Endometrial microvascular endothelial cells (primary cell): ENCODE measurements around the gene CHST15. TPM values are rescaled to one million over a fixed set of nuclear protein-coding genes. Genes with fewer than 3 reads are reported as not detected.
"Not testable (repeated sequence)": the region's sequence is repeated elsewhere in the genome, so short reads cannot be mapped to it uniquely, and the experiment has no call there.

Experiments used
- in situ Hi-C: cut with HindIII; loops from 2 replicates; pipeline ENCODE4 v1.10.0; 2017; ENCODE audit warnings: low sequenced_read_pairs, low pct_unique_long_range_greater_than_20kb; ENCODE audit errors: inconsistent ontology term
- total RNA-seq: library from RNA; depleted of rRNA; stranded (reverse); fragments of >200 nt; gene quantifications from one replicate; pipeline ENCODE4 v1.2.3, GENCODE V29; 2015; ENCODE audit errors: inconsistent ontology term

CHST15 gene
- total RNA-seq, 1 donor from 2014 or later = 6.9 TPM

DNA sequence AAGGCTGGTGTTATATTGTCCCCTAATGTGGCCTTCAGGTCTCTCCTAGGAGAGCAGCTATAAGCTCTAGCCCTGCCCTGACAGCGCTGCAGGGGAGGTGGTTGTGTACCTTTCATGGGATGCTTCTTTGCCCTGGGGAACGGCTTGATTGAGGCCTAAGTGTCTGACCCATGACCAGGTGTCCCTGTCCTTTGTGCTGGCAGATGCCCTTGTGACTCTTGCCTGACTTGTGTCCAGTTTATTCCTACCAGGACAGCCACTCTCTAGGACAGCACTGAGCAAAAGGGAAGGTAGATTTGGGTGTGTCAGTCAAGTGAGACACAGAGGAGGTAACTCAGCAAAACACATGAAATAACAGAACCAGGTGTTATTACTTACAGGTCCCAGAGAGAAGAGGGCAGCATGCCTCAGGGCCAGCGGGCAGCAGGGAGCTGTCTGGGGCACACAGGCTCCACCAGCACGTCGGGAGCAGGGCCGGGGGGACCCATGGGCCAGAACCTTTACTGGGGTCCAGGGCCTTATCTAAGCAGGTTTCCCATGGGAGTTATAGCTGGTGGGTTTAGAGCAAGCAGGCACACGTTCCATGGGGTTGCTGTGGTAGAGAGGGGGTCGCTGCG, 10.7 kb upstream of the CHST15 start:
- in situ Hi-C loops = no loop called here

DNA sequence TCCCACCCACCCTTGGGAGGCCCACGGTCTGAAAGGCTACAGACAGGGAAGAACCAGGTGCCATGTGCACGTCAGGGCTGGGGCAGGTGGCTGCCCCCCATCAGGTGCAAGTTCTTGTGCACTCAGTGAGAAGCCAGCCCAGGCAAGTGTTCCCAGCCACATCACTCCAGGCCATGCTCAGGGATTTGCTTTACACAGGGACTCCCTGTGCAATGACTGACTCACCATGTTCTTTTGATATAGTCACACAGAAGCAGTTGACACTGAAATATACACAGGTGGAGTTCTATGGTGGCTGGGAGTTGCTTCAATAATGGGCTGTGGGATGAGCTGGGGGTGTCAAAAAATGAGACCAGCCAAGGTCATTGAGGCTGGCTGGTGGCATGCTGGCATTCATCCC, 8.0 kb upstream of the CHST15 start:
- in situ Hi-C loops = no loop called here

DNA sequence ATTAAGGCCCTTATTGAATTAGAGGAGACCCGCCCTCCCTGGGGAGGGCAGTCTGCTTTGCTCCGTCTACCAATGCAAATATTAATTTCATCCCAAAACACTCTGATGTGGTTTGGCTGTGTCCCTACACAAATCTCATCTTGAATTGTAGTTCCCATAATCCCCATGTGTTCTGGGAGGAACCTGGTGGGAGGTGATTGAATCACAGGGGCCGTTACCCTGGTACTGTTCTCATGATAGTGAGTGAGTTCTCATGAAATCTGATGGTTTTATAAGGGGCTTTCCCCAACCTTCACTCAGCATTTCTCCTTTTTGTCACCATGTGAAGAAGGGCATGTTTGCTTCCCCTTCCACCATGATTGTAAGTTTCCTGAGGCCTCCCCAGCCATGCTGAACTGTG, 7.3 kb upstream of the CHST15 start:
- in situ Hi-C loops = not testable (repeated sequence)

DNA sequence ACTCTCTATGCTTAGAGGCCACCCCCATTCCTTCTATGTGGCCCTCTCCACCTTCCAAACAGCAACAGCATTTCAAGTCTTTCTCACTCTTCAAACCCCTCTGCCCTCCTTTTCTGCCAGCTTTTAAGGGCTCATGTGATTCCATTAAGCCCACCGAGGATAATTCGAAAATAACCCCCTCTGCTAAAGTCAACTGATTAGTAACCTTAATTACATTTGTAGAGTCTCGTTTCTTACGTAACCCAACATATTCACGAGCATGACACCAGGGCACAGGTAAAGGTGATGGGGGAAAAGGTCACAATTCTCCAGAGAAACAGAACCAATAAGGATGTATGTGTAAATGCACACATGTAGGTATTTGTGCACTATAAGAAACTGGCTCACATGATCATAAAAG, 6.7 kb upstream of the CHST15 start:
- in situ Hi-C loops = no loop called here

DNA sequence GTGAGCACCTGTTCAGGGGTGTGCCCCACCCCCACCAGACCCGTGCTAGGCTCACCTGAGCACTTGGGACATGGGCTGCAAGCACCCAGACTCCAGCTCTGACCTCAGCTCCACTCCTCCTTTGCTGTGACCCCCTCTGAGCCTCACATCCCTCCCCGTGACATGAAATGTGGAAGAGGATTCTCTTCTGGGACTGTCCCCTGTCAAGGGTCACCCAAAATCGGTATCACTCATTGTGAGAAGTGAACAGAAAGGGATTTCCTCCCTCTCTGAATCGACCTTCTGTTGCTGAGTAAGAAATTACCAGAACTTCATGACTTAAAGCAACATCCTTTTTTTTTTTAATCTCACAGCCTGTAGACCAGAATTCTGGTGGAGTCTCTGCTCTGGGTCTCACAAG, 6.2 kb upstream of the CHST15 start:
- in situ Hi-C loops = no loop called here

DNA sequence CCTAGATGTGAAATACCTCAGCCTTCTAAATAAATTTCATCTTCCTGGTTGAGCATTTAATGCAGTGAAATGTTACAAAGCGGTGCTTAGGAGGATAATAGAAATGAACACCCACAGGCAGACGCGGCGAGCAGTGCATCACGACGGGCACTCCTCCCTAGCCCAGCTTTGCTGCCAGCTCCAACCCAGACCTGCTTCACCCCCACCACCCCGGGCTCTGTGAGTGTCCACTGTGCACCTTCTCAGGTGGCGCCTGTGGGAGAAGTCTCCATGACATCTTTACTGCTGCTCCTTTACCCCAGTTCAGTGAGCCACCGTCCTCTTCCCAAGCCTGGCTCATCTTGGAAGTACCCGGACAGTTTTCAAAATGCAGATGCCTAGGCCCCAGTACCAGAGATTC, 5.2 kb upstream of the CHST15 start:
- in situ Hi-C loops = no loop called here

DNA sequence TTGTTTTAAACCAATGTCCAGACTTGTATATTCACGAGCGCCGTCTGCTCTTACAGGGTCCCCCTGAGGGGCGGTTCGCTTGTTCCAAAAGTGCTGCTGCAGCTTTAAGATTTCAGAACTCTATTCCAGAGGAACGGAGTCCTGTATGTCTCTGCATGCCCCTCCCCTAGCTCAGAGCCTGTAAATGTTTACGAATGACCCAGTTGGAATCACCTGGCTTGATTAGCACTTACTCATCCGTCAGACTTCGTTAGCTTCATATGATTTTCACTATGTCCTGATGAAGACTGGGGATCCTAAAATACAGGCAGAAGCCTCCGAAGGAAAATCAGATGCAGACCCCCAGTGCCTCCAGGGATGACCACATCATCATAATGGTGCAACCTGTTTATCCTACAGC, 4.5 kb upstream of the CHST15 start:
- in situ Hi-C loops = no loop called here

DNA sequence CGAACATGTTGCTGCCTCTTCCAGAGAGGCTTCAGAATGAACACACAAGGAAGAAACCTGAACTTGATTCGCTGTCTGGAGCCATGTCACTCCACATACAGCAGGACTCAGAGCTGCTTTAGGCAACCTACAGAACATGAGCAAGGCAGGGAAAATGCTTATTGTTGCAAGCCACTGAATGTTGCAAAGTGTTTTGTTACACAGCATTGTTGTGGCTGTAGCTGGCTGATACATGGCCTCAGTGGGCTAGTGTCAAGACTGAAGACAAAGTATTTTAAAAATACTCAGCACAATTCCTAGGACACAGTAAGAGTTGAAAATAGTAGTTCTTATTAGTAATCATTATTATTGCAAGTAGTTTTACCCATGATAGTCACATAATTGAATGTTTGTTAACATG, 3.1 kb upstream of the CHST15 start:
- in situ Hi-C loops = no loop called here

DNA sequence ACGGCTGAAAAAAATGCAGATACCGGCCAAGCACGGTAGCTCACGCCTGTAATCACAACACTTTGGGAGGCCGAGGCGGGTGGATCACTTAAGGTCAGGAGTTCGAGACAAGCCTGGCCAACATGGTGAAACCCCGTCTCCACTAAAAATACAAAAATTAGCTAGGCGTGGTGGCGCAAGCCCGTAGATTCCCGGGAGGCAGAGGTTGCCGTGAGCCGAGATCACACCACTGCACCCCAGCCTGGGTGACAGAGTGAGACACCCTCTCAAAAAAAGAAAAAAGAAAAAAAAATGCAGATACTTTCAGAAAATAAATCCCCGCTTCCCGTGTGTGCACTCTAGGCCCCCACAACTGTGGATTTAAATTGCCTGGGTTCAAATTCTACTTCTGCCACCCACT, 2.4 kb upstream of the CHST15 start:
- in situ Hi-C loops = not testable (repeated sequence)

DNA sequence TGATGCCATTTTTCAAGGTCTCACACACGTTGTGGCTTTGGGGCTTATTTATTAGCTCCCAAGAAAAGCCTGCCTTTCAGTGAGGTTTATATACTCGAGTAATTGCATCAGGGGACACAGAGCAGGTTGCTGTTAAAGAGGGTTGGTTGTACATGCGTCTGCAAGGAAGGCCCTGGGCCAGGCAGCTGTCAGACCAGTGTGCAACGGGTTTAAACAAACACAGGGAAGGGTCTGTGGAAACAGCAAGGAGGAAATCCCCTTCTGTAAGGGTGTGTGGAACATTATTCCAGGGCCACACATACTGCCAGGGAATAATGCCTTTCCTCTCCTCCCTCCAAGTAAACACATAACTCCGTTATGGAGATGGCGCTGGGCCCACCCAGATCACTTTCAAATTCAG, 1.7 kb upstream of the CHST15 start:
- in situ Hi-C loops = no loop called here

DNA sequence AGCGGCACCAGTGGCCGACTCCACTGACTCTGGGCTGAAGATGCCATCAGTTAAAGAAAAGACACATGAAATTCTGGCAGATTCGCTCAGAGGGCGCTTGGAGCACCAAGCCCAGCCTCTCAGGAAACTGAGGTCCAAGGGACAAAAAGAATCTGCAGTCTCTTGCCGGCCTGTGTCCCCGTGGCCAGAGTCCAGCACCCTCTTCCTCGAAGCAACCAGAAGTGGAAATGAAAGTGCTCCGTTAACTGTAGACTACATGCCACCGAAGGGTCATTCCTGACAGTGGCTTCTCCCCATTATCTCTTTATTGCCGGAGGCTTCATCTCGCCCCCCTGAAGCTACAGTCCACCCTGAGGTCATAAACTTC, 1.0 kb upstream of the CHST15 start:
- in situ Hi-C loops = no loop called here

DNA sequence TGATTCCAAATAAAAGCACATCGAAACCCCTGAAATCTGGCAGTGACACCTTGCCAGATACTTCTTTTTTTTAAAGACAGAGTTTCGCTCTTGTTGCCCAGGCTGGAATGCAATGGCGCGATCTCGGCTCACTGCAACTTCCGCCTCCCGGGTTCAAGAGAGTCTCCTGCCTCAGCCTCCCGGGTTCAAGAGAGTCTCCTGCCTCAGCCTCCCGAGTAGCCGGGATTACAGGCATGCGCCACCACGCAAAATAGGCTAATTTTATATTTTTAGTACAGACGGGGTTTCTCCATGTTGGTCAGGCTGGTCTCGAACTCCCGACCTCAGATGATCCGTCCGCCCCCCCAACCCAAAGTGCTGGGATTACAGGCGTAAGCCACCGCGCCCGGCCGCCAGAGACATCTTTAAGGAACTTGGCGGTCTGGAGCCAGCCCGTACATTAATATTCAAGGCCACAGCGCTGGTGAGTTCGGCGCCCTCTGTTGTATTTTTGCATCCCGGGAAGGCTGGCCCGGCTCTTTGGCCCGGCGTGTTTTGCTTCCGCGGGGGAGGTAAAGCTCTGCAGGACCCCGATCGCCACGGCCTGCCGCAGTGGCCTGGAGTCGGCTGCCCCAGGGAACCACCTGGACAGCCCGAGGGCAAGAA, 498 bp upstream of the CHST15 start:
- in situ Hi-C loops = not testable (repeated sequence)

DNA sequence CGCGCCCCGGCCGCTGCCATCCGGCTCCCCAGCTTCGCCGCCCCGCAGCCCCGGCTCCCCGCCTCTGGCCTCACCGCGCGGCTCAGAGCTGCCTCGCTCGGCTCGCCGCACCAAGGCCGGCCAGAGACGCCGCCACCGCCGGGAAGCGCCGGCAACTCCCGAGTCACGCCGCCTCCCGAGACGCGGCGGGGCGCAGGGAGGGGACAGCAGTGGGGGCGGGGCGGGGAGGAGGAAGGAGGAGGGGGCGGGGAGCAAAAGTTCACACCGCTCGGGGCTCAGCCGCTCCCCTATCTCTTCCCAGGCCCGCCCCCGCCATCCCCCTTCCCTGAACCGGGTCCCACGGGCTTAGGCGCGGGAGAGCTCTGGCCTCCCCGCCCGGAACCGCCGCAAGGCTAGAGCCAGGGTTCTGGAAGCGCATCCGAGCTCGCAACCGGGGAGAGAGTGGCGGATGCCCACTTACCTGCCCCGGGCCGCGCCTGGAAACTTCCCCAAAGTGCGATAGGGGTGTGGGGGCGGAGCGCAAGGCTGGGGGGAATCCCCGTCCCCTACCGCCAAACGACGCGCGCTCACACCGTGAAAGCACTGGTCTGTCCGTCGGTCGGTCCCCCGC, 1.0 kb downstream of the CHST15 start:
- in situ Hi-C loops = no loop called here

DNA sequence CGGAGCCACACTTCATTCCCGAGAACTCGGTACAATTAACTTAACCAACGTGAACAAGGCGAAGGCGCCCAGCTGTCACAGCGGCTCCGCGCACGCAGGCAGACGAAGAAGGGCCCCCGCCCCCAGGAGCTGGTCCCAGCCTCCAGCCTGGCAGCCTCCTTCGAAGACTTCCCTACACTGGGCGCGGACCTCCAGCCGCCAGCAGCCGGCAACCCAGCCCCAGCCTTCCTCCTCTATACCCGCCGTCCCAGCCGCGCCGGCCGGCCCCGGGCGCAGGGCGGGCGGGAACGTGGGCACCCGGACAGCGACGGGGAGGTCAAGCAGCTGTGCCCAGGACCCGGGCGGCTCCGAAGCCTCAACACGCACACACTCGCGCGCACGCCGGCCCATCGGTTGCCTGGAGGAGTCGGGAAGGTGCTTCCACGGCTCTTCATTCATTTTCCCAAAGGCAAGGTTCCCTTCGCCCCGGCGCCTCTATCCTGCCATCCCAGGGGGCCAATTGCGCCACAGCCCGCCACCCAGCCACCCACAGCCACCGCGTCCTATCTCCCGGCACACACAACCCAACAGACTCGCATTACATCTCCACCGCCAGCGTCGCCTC, 1.6 kb downstream of the CHST15 start:
- in situ Hi-C loops = no loop called here

DNA sequence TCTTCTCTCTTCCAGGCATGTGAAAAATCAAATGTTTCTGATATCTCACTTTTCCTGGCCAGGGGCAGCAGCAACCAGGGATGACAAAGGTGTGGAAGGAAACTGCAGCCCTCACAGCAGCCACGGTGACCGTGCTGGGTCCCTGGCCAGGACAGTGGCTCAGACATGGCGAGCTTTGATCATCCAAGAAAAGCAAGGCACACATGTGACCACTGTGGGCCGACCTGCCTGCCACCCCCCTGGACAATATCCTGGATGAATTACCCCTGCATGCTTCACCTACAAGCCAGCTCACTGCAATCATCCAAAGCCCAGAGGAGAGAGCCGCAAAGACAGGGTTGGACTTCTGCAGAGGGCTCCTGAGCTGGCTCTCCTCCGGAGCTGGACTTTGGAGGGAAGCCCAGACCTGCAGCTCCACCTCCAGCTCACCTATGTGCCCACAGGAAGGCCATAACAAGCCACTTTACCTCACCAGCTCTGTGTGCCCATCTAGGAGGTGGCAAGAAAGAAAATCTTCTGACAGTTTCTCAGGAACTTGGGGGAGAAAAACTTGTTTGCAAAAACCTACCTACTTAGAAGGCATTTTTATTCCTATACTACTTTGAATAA, 2.7 kb downstream of the CHST15 start:
- in situ Hi-C loops = no loop called here

DNA sequence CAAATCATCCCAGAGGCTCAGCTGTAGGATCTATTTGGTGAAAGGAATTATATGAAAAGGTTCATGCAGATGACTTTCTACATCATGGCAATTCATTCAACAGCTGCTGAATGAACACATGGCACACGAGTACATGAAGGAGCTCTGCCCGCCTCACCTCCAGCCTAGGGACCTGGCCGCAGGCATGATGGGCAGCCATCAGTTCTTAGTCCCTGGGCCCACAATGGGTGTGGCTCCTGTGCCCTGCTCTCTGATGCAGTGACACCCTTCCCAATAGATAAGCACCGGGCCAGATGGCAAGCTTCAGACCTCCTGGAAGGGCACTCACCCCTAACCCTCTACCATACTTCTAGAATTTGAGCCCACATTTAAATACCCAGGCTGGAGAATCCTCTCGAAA, 3.5 kb downstream of the CHST15 start:
- in situ Hi-C loops = no loop called here

DNA sequence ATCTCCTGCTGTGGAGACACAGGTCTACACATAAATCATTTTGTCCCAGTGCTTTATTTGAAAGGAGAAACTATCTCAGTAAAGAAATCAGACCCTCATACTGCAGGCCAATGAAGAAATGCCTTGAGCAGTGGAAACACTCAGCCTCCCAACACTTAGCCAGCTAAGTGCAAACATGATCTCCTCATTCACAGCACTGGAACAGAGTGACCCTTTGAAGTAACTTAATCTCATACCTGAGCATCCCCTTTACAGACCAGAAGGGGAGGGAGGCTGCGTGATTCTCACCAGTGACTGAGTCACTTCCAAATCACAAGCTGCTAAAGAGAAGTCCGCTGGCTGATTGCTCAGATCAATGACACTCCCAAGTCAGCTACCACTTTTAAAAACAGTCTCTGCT, 4.5 kb downstream of the CHST15 start:
- in situ Hi-C loops = no loop called here

DNA sequence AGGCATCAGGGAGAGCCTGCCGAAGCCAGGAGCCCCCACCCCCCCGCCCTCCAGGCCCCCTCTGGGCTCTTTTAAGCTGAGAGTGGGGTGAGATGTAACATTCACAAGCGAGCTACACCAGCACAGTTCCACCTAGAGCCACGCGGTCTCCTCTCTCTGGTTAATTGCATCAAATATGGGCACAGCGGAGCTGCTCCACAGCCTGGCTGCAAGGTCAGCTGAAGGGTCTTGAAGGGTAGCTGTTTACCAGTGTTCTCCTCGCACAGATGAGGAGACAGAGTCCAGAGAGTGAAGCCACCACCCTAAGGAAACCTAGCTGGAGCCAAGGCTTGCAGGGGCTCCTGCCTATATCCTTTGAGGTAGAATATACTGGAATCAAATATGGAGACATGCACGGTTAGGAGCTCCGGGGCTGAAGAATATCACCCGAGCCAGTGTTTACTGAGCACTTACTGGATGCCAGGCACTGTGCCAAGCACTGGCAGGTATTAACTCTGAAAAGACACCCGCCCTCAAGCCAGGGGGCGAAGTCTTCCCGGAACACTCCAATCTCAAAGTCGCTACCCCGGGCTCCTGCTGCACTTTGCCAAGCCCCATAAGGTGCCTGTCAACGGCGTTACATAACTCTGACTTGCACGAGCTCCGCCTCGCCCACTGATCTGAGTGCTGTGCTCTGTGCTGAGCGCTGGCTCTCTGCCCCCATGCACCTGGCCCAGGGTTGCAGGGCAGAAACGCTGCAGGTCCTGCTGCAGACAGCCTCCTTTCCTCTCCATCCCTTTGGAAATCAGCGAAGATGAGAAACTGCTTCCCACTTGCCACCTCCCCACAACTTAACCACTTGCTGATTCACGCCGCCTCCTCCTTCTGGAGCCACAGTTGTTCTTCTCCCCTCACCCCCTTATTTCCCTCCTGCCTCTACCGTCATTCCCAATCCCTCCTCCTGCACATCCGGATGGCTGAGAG, 5.4 kb downstream of the CHST15 start:
- in situ Hi-C loops = no loop called here
